NCI-H526 treated with DMSO at 0.1 percent for 48 hours (cell line): Measurements from ENCODE around the gene EDARADD.

ENCODE experiments used
- DNase-seq: peaks from one replicate; lab custom pipeline; 2025; lab: John Stamatoyannopoulos, UW

EDARADD gene

GRCh38 chr1:236394879-236395229 is 768 bp downstream of the EDARADD start:
- DNase-seq: no peak

DNA sequence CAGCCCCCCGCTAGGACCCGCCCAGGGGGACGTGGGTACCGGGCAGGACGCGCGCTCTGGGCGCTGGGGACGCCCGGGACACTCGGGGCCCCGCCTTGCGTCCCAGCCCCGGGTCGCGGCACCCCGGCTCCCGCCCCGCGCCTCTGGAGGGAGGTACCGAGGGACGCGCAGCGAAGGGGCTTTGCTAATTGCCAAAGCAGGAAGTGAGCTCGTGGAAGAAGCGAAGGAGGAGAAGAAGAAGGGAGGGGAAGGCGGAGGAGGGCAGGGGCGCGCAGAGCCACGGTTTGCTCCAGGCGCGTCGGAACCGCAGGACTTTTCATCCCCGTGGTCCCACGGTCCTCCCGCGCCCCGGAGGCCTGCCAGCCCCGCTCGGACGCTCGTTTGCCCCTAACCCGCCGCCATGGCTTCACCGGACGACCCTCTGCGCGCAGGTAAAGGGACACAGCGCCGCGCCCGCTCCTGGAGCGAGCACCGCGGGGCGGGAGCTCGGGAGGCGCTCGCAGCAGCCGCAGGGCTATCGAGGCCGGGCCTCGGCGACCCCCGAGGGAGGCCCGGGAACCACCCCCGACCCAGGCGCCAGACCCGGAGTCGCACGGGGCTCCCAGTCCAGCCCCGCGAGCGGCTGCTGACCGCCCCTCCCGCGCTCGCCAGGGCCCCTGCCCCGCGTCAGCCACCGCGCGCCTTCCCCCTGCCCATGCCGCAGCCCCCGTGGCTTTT is 1.3 kb downstream of the EDARADD start:
- no peak for DNase-seq

DNA sequence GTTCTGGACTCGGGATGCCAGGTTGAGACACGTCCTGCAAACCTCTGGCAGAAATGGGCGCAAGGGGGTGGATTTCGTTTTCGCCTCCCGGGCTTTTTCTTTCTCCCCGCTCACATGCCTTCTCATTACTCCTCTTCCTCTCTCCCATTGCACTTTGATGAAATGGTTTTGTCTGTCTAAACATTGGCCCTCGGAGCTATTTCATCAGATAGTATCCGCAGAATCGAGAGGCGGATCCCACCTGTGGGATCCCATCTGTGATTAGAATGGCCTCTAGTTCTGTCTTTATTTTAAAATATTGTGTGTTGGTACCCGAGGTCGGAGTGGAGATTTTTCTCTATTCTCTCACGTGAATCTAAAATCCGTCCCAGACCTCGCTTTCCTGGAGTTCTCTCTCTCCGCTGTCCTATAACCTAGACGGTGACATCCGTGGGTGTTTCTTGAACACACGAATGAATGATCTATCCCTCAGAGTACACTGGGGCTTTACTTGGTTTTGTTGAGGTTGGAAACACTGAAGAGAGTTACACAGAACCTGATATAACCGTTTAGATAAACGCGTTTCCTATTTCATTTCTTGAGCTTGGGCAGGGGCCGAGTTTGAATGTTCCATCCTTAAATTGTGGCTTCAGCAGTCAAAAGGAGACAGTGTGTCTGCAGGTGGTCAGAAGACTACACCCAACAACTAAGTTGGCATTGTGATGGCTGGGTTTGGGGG is 2.0 kb downstream of the EDARADD start:
- DNase-seq: no peak

GRCh38 chr1:236396665-236397043 is 2.6 kb downstream of the EDARADD start:
- no peak for DNase-seq

GRCh38 chr1:236397173-236397759 is 3.2 kb downstream of the EDARADD start:
- DNase-seq: no peak

- no peak for DNase-seq
These were observed 4.5 kb downstream of the EDARADD start for GRCh38 chr1:236398538-236398937.

DNA sequence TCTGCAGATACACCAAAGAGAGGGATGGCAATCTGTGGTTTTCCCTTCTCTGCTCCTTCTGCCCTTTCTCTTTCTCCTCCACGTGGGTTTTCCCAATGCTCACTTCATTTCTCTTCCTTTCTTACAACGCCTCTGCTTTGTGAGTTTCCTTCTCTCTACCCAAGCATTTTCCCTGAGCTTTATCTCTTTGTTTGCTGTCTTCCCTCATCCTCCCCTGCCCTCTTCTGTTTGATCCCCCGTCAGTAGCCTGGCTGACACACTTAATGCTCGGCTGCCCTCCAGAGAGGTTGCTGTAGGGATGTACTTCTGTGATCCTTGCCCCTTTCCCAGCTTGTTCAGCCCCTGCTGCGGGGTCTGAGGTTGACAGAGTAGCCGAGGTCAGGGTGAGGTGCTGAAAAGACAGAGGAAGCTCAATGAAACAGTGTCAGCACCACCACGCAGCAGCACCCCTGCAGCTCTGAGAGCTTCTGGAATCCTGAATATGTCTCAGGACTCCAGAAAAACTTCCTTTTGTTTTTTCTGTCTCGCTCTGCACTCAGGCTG is 6.0 kb downstream of the EDARADD start:
- no peak for DNase-seq

- no peak for DNase-seq
These were observed 7.6 kb downstream of the EDARADD start for GRCh38 chr1:236401698-236402097.

GRCh38 chr1:236403905-236404696 is 10.0 kb downstream of the EDARADD start:
- DNase-seq: no peak

- DNase-seq: no peak
These were observed 13.0 kb downstream of the EDARADD start for GRCh38 chr1:236407059-236407458.

GRCh38 chr1:236413688-236414087 is 19.6 kb downstream of the EDARADD start:
- no peak for DNase-seq

GRCh38 chr1:236416165-236416564 is 22.1 kb downstream of the EDARADD start:
- no peak for DNase-seq

DNA sequence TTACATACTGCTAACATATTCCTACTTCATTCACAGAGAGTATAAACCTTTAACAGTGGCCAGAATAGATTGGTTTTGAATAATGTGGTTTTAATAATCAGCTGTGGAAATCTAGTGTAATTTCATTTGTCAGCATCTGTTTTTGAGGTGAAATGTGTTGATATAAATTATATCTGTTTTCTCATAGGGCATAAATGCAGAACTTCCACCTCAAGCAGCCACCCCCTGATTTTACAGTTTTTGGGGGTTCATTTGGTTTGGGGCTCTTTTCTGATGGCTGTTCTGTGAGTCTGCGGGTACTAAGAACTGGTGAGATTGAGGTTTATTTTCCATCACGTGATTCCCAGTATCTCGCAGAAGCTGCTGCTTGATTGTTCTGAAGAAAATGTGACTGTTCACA is 23.2 kb downstream of the EDARADD start:
- no peak for DNase-seq

DNA sequence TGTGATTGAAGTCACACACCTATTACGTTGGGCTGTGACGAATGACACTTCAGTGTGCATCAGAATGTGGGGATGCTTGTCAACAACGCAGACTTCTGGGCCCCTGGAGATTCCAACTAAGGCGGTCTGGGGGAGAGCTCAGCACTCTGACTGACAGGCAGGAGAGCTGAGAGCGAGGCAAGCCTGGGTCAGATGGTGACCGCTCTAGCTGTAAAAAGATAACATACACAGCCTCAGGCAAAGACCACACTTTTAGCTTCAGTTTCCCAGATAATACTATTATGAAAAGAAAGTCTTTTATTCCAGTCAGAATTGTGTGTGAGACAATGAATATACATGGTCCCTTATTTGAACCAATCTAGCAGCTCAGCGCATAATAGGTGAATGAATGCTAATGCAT is 25.4 kb downstream of the EDARADD start:
- DNase-seq: no peak

GRCh38 chr1:236421022-236421421 is 26.9 kb downstream of the EDARADD start:
- no peak for DNase-seq

DNA sequence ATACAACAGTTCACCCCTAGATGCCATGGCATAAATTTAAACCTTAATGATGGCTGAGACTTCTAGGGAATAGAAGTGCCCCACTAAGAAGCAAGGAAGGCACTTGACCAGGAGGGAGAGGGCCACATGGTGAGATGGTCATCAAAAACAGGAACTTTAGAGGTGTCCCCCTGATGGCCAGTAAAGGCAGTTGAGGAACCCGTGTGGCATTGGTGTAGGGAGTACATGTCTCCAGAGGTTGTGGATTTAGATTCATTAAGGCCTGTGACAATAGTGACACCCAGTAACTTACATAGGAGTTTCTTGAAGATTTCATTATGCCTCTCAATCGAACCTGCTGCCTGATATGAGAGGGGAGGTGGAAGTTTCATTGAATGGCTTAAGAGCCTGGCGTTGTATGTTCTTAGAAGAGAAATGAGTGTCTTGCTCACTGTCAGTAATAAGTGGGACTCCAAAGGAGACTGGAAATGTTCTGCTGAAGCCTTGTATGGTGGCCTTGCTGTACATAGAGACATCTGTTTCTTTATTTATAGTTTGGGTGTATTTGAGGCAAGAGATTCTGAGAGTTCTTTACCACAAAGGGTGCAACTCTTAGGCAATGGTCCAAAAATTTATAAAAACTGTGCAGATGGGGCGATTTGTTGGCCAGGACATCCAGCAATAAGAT is 27.9 kb downstream of the EDARADD start:
- DNase-seq: no peak

DNA sequence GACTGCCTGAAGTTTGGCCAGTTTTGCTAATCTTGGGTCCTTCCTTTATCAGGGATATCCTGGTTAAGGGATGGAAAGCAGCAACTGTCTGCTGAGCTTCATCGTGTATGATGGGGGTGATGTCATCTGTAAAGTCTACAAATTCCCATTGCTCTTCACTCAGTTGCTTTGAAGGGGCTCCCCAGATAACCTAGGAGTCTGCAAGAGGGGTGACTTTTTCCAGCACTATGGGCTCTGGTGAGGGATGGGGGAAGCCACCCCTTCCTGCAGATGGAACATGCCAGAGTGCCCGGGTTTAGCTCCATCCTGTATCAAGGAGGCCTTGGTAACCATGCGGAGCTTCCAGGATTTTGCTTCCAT is 28.4 kb downstream of the EDARADD start:
- no peak for DNase-seq

DNA sequence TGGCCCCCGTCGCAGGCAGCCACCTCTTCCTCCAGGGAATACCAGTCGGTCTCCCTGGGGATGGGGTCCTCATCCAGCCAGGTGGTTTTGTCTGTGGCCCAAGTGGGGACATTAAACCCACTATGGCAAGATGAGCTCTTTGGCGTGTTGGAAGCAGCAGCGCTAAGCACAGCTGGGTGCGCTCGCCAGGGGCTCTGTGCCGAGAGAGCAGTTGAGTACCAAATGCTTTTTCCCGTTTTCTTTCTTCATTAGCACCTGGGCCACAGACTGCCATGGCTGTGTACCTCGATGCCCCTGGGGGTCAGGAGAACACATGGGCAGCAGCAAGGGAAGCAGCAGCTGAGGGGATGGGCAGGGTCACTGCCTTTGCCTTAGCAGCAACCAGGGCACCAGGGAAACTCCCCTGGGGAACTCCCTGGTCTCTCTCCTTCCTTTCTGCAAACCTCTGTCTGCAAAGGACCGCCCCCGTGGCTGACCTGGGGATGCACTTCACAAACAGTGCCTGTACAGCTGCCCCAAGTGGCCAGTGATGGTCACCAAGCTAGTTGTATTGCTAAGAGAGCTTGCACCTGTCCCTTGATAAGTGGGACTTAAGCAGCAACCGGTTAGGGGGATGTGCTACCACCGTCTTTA is 31.1 kb downstream of the EDARADD start:
- DNase-seq: no peak

- DNase-seq: no peak
These were observed 32.1 kb downstream of the EDARADD start for GRCh38 chr1:236426215-236426614.

GRCh38 chr1:236429715-236430274 is 35.7 kb downstream of the EDARADD start:
- DNase-seq: no peak

- no peak for DNase-seq
These were observed 39.8 kb downstream of the EDARADD start for GRCh38 chr1:236433819-236434315.
